Adrenal gland (tissue), 12 donors: ENCODE data around the gene DCN. TPM values are rescaled to one million over a fixed set of nuclear protein-coding genes. Genes with fewer than 3 reads are reported as not detected.

Source experiments
- DNase-seq, 7 donors: peaks; one replicate each; pipeline ENCODE4 v3.0.0-alpha.2; 2019 to 2020
- H3K27ac ChIP-seq, 5 donors: fragments of 200-600 bp; sonication (generic) in 4 of 5; 1 replicate in 3 of 5; 2 replicates in 2 of 5; pipeline versions ENCODE4 v1.5.1 to v1.8.0; 2016 to 2020; ENCODE audit warnings: mild to moderate bottlenecking in 1 of 5
- H3K27me3 ChIP-seq: fragments of 200-600 bp; 2 replicates; pipeline ENCODE4 v1.8.0; 2021
- H3K36me3 ChIP-seq, 2 donors: fragments of 200-600 bp; replicated peaks in 1 of 2; 1 replicate in 1 of 2; 2 replicates in 1 of 2; pipeline versions ENCODE4 v1.5.1 to v1.8.0; 2018 to 2022
- H3K4me1 ChIP-seq, 2 donors: fragments of 200-600 bp; replicated peaks in 1 of 2; 1 replicate in 1 of 2; 2 replicates in 1 of 2; pipeline versions ENCODE4 v1.5.1 to v1.8.0; 2018 to 2021
- H3K4me3 ChIP-seq, 4 donors: fragments of 200-600 bp; sonication (generic) in 3 of 4; one replicate each; pipeline ENCODE4 v1.5.1; 2016 to 2018
- H3K9me3 ChIP-seq, 3 donors: fragments of 200-600 bp; sonication (generic) in 1 of 3; replicated peaks in 1 of 3; 1 replicate in 2 of 3; 2 replicates in 1 of 3; pipeline versions ENCODE4 v1.5.1 to v1.8.0; 2016 to 2021
- POLR2A ChIP-seq, 2 donors: fragments of 450-650 bp; IDR thresholded peaks; one replicate each; pipeline ENCODE4 v1.6.1; 2017; ENCODE audit warnings: antibody characterized with exemption in 2 of 2, mild to moderate bottlenecking in 2 of 2, moderate library complexity in 1 of 2
- WGBS, 4 donors: extraction: QIAGEN DNeasy Blood & Tissue Kit in 2 of 4; methylation state at CpG; one replicate each; pipeline versions ENCODE4 v1.1.5 to v1.1.7; 2013 to 2017; 5-methylcytosine and 5-hydroxymethylcytosine counted together
- intact Hi-C, 2 donors: fragments of 100-400 bp; cut with DNase I; formaldehyde crosslinking; loops; one replicate each; pipeline versions ENCODE4 v1.14.1 to v1.15.0; 2022 to 2023
- polyA plus RNA-seq, 3 donors: library from polyadenylated mRNA; stranded (reverse); fragments of 200-250 nt in 2 of 3; fragments of 350-450 nt in 1 of 3; fragmentation: Illumina TruSeq in 1 of 3; extraction: RNeasy Lipid Tissue Mini Kit (QIAGEN cat#74804) in 1 of 3; gene quantifications; one replicate each; pipeline ENCODE4 v1.2.3, GENCODE V29; 2013 to 2014
- total RNA-seq, 9 donors: library from RNA; depleted of rRNA in 4 of 9; stranded (reverse); fragments of >200 nt in 4 of 9; fragments of 120-200 nt in 1 of 9; fragmentation: NEBNext Ultra II Directional in 1 of 9; extraction: Animal tissue kit (Norgen Biotek cat#: 25700) in 1 of 9; gene quantifications; one replicate each; pipeline versions ENCODE4 v1.1.0 to v1.2.4, GENCODE V29; 2013 to 2023
- TF ChIP-seq, protein P1 (sequence below), 6 experiments: fragments of 450-650 bp in 4 of 6; fragments of 200-600 bp in 2 of 6; sonication (generic) in 1 of 6; IDR thresholded peaks; 1 replicate in 5 of 6; 2 replicates in 1 of 6; pipeline versions ENCODE4 v1.5.1 to v1.8.0; 2016 to 2021; ENCODE audit warnings: antibody characterized with exemption in 6 of 6, mild to moderate bottlenecking in 2 of 6, moderate library complexity in 1 of 6
- donor health status: healthy with polysubstance abuse.
- donor health status: Bipolar disorder and iron deficiency.
- donor health status: DM: yes; HTN: yes; CAD: no.
- donor health status: DM: no; HTN: no; CAD: no.
- donor health status: DM: no; HTN: no; CAD: no.
- donor health status: DM: yes; HTN: yes; CAD: no.

The DCN gene
- total and polyA plus RNA-seq, 12 donors: 234 to 2,358 (median 970) TPM

DNA sequence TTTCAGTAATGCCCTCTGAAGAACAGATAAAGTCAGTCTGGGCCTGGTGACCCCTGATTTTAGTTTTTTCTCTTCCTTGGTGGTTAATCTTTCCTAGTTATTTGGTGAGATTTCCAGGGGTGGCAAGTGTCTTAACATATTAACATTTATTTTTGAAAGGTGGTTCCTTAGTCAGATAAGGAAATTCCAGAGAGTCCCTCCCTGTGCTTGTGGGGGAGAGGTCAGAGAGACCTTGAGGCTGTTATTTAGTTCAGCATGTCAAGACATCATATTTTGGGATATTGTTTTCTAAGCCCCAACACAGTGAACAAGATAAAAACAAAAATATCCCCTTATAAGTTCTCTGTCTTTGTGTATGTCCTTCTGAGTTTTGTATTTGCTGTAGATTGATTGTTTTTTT lies 61.8 kb downstream of the DCN start:
- DNase-seq: no peak
- H3K9me3 ChIP-seq: no peaks in the 10 kb centered on the region
- no peaks in the 10 kb centered on the region for H3K27me3 ChIP-seq
- TF ChIP-seq POLR2A (IDR thresholded peaks at IDR 0.05): no peak
- TF ChIP-seq, protein P1, sequence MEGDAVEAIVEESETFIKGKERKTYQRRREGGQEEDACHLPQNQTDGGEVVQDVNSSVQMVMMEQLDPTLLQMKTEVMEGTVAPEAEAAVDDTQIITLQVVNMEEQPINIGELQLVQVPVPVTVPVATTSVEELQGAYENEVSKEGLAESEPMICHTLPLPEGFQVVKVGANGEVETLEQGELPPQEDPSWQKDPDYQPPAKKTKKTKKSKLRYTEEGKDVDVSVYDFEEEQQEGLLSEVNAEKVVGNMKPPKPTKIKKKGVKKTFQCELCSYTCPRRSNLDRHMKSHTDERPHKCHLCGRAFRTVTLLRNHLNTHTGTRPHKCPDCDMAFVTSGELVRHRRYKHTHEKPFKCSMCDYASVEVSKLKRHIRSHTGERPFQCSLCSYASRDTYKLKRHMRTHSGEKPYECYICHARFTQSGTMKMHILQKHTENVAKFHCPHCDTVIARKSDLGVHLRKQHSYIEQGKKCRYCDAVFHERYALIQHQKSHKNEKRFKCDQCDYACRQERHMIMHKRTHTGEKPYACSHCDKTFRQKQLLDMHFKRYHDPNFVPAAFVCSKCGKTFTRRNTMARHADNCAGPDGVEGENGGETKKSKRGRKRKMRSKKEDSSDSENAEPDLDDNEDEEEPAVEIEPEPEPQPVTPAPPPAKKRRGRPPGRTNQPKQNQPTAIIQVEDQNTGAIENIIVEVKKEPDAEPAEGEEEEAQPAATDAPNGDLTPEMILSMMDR (IDR thresholded peaks at IDR 0.05): no peak
- intact Hi-C loops: no loop called here
- no peaks in the 10 kb centered on the region for H3K36me3 ChIP-seq
- no peak overlapping the region for H3K4me3 ChIP-seq
- H3K4me1 ChIP-seq: no peaks in the 10 kb centered on the region
- H3K27ac ChIP-seq: no peak overlapping the region

DNA sequence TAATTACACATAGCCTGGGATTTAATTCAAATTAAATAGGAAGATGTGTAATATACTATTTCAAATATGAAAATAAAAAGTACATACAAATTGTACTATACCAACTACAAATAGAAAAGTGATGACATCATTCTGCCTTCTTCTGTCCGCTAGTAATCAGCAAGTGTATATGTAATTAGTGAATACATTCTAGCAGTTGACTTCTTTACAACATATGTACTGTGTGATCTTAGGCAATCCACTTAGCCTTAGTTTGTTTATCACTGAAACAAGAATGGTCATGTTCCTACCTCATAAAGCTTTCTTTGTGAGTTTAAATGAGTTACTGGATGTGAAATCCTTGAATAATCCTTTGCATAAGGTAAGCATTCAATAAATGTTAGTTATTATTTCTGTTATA lies 63.5 kb downstream of the DCN start:
- intact Hi-C loops: no loop called here
- WGBS, 4 donors: 89 to 91% (median 90%) methylated on average over 1 of the region's 1 CpG
- TF ChIP-seq POLR2A (IDR thresholded peaks at IDR 0.05): no peak
- TF ChIP-seq, protein P1 (IDR thresholded peaks at IDR 0.05): no peak

DNA sequence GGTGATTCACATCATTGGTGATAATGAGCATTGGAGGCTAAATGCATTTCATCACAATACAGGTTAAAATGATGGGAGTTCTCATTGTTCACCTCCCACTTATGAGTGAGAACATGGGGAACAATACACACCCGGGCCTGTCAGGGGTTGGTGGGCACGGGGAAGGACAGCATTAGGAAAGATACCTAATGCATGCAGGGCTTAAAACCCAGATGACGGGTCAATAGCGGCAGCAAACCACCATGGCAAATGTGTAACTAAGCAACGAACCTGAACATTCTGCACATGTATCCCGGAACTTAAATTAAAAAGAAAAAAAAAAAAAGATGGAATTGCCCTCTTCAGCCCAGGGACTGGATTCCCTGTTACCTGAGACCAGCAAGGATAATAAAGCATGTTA lies 69.0 kb downstream of the DCN start:
- Histone ChIP-seq H3K27me3 (no peaks in the 10 kb centered on the region), H3K9me3 (peaks cover 0 to 8% (median 0%) of the 10 kb centered on the region in 3 donors), H3K4me1 (no peaks in the 10 kb centered on the region), H3K36me3 (no peaks in the 10 kb centered on the region), H3K4me3 (no peak overlapping the region), H3K27ac (no peak overlapping the region)
- no peak for TF ChIP-seq POLR2A (IDR thresholded peaks at IDR 0.05)
- TF ChIP-seq, protein P1 (IDR thresholded peaks at IDR 0.05): no peak
- WGBS, 4 donors: 85 to 94% (median 88%) methylated on average over 6 of the region's 6 CpGs
- no peak for DNase-seq
- intact Hi-C loops: no loop called here

More for the DNA sequence above, 63.5 kb downstream of the DCN start:
- no peak for DNase-seq
- no peaks in the 10 kb centered on the region for H3K36me3 ChIP-seq
- H3K9me3 ChIP-seq: no peaks in the 10 kb centered on the region
- H3K27me3 ChIP-seq: no peaks in the 10 kb centered on the region
- no peak overlapping the region for H3K4me3 ChIP-seq
- no peak overlapping the region for H3K27ac ChIP-seq
- no peaks in the 10 kb centered on the region for H3K4me1 ChIP-seq

DNA sequence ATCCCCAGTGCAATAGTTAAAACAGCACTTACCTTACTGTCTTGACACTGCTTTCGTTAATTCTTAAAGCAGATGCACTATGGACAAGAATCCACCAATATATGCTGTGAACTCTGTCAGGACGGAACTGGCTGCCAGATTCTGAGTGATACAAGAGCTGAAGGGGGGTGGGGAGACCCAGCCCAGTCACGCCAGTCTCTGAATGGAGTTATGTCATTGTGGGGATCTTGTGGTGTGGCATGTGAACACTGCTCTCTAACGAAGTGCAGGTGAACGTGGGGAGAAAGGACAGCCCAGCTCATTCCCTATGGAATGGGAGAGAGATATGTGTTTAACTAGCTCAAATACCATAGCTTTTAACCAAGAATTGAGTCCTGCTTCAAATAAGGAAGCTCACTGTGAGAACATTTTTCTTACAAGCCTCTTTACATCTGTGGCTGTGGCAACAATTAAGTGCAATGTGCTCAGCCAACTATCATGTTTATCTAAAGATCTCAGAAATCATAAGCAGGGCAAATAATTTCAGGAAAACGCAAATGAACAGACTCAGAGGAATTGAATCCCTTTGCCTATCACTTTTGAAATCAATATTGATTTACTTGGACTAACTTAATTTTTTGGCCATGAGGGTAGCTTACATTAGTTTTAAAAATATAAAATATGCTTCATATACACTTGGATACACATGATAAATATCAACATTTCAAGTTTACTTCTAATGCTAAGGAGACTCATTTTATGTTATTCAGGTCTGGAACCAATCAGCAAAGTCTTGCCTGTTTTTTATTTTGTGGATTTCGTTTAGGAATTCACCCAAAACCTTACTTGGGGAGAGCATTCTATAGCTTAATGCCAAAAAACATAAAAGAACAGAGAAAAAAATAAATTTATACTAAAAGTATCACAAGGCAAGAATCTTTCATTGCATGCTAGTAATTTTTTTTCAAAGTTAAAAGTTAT lies 71.0 kb downstream of the DCN start, which contains the start of gene LUM:
Gene LUM, minus strand, starts transcription at position 129 of the 960 bp plus-strand sequence. CDS start 2,515 bp downstream, outside the sequence.
- no peaks in the 10 kb centered on the region for H3K36me3 ChIP-seq
- intact Hi-C loops: no loop called here
- DNase-seq: peak in 3 of 7 donors; percentile 11 to 26 (median 15)
- peak within 1 kb of the TSS in 3 of 5 donors; percentile 37 to 72 (median 46) for H3K27ac ChIP-seq
- WGBS, 4 donors: 43 to 48% (median 46%) methylated on average over 7 of the region's 7 CpGs
- no peaks in the 10 kb centered on the region for H3K27me3 ChIP-seq
- H3K4me3 ChIP-seq: peak within 1 kb of the TSS in 1 of 4 donors; percentile 30
- TF ChIP-seq POLR2A (IDR thresholded peaks at IDR 0.05): no peak
- TF ChIP-seq, protein P1 (IDR thresholded peaks at IDR 0.05): no peak
- H3K4me1 ChIP-seq: no peaks in the 10 kb centered on the region
- peaks cover 0 to 8% (median 0%) of the 10 kb centered on the region in 3 donors for H3K9me3 ChIP-seq
